Measurements from ENCODE around the gene KRT2.

- no peak for TF ChIP-seq CTCF (IDR thresholded peaks at IDR 0.05)
- TF ChIP-seq POLR2A (IDR thresholded peaks at IDR 0.05) = no peak
Observed at GRCh38 chr12:52695039-52695438, 43.0 kb upstream of the KRT2 start.
